Bone marrow (tissue), 2 donors: ENCODE results near the gene KLHL12.
A peak's percentile ranks its signal among the peaks of the same experiment; 100 is the strongest.
"Not testable (repeated sequence)": the region's sequence is repeated elsewhere in the genome, so short reads cannot be mapped to it uniquely, and the experiment has no call there.

ENCODE experiments used
- DNase-seq, 2 donors: peaks; one replicate each; lab custom pipeline; 2025; lab: John Stamatoyannopoulos, UW

The KLHL12 gene

DNA sequence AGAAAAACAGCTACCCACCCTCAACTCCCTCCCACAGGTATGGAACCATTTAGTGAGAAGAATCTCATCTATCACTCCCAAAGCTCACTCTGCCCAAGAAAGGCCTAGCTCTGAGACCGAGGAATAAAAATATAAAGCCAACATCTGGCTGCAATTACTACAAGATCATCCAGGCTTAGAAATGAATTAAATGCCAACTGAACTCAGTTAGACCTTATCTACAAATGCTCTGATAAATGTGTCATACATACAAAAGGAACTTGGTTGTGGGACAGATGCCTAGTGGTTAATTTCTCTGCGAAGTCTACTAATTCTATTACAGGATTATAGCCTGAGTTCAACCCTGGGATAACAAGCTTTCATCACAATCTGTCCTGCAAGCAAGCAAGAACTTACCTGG lies 24.4 kb upstream of the KLHL12 start:
- no peak for DNase-seq

DNA sequence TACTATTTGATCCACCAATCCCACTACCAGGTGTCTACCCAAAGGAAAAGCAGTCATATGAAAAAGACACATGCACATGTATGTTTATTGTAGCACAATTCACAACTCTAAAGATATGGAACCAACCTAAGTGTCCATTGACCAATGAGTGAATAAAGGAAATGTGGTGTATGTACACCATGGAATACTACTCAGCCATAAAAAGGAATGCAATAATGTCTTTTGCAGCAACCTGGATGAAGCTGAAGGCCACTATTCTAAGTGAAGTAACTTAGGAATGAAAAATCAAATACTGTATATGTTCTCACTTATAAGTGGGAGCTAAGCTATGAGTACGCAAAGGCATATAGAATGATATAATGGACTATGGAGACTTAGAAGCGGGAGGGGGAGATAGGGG lies 18.4 kb upstream of the KLHL12 start:
- no peak for DNase-seq

DNA sequence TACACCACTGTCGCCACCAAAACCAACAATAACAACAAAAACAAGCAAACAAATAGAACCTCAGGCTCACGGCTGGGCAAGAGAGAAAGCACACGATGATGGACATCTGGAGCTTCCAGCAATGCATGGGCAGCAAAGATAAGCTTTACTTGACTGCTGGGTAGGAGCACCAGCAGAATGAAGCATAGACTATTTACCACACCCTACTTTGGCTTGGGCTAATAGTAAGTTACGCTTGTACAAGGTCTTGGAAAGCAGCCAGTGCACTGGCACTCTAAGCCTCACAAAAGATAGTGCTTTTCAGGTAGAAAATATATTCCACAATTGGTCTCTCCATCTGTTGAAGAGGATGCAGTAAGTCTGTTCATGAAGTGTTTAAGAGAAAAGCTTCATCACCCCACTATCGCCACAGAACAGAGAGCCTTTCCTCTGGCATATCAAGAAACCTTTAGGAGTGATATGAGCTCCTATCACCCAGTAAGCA lies 17.4 kb upstream of the KLHL12 start:
- no peak for DNase-seq

DNA sequence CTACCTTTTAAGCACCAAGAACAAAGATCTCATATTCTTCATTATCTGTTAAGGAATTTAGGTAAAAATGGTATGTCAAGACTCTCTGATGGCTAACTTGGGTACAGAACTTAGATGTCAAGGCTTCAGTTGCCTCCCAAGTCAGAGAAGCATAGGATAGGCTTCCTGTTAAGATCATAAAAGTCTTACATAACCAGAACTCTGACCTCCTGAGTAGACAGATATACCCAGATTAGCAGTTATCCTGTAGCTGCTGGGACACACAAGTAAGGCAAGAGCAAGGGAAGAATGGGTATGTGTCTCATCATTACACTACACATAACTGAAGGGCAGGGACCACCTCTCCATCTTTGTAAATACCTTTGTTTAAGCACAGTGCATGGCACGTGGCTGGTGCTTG lies 15.4 kb upstream of the KLHL12 start:
- DNase-seq = no peak

DNA sequence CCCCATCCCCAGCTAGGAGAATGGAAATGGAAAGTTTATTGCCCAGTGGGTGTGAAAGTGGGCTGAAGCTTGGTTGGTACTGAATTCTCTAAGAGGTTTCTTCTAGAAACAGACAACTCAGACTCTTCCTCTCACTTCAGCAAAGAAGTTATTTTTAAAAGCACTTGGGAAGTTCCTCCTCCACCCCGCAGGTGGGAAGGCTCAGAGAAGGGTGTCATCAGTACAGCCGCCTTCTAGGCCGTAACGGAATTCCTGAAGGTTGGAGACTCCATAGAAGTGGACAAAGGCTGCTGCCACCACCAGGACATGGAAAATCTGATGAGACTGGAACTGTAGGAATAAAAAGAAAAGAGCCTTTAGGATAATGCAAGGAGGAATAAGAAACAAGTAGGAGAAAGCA lies 14.3 kb upstream of the KLHL12 start:
- no peak for DNase-seq

DNA sequence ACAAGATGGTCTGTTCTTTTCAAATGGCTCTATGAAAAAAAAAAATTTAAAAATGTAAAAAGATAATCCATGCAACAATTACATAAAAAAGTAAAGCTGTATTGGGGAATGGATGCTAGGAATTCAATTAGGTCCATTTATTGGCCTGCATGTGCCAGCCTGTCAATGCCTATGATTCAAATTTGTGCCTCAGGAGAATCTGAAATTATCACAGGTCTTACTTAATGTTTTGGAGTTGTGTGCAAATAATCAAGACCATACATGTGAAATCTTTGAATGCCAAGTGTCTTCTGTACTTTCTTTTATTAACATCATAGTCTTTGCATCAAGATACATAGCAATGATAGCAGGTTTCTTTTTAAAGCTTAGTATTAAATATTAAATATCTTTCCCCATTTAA lies 13.5 kb upstream of the KLHL12 start:
- DNase-seq = no peak

DNA sequence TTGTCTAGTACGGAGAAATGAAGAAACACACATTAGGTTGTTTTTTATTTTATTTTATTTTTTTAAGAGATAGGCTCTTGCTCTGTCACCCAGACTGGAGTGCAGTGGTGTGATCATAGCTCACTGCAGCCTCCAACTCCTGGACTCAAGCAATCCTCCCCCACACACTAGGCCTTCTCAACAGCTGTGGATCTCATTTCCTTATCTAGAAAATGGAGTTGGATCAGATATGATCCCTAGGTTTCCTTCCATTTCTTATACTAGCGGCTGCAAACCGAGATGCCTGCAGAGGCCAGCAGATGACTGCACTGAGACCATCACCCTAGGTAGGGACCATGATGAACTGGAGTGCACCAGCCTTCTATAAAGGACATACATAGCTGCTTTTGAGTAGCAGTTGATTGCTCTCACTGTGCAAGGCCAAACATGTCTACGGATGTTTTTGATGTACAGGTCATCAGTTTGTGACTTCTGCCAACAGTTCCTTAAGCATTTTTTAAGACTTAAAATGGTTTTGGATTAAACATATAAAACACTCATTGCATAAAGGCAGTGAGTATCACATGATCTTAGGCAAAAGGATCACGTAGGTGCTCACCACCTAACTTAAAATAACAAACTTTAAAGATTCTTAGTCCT lies 11.4 kb upstream of the KLHL12 start:
- no peak for DNase-seq

DNA sequence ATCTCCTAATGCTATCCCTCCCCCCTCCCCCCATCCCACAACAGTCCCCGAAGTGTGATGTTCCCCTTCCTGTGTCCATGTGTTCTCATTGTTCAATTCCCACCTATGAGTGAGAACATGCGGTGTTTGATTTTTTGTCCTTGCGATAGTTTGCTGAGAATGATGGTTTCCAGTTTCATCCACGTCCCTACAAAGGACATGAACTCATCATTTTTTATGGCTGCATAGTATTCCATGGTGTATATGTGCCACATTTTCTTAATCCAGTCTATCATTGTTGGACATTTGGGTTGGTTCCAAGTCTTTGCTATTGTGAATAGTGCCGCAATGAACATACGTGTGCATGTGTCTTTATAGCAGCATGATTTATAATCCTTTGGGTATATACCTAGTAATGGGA lies 9.4 kb upstream of the KLHL12 start:
- DNase-seq = not testable (repeated sequence)

DNA sequence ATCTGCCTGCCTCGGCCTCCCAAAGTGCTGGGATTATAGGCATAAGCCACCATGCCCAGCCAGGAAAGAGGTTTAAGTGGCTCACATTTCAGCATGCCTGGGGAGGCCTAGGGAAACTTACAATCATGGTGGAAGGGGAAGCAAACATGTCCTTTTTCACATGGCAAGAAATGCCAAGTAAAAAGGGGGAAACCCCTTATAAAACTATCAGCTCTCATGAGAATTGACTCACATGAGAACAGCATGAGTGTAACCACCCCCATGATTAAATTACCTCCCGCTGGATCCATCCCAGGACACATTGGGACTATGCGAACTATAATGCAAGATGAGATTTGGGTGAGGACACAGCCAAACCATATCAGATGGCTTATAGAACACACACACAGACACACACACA lies 8.8 kb upstream of the KLHL12 start:
- no peak for DNase-seq

DNA sequence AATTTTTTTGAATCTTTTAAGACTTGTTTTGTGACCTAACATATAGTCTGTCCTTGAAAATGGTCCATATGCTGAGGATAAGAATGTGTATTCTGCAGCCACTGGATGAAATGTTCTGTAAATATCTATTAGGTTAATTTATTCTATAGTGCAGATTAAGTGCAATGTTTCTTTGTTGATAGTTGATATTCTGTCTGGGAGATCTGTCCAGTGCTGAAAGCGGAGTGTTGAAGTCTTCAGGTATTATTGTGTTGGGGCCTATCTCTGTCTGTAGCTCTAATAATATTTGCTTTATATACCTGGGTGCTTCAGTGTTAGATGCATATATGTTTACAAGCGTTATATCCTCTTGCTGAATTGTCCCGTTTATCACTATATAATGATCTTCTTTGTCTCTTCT lies 7.7 kb upstream of the KLHL12 start:
- DNase-seq = no peak

DNA sequence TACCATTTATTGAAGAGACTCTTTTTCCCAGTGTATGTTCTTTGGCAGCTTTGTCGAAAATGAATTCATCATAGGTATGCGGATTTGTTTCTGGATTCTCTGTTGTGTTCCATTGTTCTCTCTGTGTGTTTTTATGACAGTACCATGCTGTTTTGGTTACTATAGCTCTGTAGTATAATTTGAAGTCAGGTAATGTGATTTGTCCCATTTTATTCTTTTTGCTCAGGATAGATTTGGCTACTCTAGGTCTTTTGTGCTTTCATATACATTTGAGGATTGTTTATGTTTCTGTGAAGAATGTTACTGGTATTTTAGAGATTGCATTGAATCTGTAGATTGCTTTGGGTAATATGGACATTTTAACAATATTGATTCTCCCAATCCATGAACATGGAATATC lies 5.4 kb upstream of the KLHL12 start:
- DNase-seq = no peak

DNA sequence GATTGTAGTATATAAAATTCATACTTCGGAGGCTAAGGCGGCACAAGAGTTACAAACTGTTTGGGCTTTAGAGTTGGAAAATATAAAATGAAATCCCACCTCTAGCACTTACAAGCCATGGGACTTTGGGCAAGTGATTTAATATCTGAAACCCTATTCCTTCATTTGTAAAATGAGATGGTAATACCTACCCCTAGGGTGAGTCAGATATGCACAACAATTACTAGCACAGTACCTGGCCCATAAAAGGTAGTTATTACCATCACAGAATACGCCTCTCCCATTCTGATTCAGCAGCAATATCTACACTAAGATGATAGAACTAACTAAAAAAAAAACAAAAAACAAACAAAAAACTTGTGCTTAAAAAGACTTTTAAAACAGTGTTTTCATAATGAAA lies 3.5 kb downstream of the KLHL12 start:
- DNase-seq = no peak

DNA sequence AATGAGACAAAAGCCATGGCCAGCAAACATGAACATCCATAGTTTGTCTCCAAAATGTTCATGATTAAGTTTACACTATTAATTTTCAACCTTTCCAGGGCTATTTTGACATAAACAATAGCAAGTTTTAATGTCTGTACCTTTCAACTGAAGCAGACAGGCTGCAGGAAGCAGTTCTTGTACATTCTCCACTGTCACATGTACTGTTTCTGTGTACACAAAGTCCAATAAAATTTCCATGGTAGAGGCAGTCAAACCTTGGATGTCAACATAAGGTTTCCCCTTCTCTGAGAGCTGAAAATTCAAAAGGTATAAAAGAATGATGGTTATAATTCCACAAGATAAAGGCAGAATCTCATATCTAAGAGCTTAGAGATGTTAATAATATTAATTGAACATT lies 7.4 kb downstream of the KLHL12 start:
- DNase-seq = no peak

DNA sequence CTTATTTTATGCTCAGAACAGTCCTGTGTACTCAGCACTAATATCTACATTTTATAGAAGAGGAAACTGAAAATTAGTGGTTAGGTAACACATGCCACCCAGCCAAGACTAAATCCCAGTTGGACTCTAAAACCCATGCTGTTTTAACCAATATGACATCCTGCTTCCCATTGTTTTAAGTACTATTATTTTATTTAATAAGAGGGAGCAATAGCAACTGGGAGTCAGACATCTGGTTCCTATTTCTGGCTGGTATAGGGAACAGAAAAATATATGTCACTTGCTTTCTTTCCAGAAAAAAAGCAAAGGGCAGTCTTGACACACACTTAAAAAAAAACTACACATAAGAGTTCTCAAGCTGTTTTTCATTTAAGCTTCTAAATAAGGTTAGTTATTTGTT lies 11.9 kb downstream of the KLHL12 start:
- DNase-seq = no peak

DNA sequence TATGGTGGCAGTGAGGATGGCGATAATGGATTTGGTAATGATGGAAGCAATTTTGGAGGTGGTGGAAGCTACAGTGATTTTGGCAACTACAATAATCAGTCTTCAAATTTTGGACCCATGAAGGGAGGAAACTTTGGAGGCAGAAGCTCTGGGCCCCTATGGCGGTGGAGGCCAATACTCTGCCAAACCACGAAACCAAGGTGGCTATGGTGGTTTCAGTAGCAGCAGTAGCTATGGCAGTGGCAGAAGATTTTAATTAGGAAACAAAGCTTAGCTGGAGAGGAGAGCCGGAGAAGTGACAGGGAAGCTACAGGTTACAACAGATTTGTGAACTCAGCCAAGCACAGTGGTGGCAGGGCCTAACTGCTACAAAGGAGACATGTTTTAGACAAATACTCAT lies 14.6 kb downstream of the KLHL12 start:
- DNase-seq = not testable (repeated sequence)

DNA sequence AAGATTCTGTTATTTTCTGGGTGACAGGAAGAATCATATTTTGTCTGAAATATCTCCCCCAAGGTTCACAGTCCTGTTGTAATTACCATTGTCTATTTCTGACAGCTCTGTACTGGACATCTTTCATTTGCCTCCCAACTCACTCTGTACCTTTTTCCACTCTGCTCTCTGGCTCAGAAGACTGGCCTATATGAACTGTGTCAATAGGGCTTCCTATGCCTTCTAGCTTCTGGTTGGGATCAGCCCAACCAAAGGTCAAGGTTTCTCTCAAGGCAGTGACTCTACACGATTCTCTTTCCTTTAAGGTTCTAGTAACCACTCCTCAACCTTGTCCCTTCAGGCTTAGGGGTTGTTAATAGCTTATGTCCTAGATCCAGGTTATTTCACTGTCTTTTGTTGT lies 17.5 kb downstream of the KLHL12 start:
- DNase-seq = no peak

DNA sequence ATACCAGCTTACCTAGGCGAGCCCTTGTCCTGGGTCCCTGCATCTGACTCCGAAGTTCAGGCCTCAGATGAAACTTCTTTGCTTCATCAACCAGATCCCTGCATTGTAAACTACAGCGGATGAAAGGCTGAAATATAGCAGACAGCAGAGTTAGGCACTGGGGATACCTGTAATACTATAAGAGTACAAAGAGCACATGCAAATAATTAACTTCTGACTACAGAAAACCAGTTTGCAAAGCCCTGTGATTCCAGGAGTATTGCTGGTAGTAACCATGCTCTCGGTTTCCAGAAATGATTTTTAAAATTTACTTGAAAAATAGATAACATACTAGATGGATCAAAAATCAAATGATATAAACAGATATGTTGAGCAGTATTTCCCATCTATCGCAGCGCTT lies 18.0 kb downstream of the KLHL12 start:
- DNase-seq = no peak

DNA sequence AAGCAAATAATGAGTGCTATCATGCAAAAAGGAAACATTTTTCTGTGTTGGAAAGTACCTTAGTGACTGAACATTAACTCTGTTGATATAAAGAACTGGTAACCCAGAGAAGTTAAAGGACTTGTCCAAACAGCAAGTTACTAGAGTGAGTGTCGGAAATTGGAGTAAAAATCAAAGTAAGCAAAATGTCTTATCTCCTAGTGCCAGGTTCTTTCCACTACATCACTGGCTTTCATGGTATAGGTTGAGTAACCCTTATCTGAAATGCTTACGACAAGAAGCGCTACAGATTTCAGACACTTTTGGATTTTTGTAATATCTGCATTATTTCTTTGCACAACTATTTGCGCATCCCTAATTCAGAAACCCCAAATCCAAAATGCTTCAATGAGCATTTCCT lies 21.7 kb downstream of the KLHL12 start:
- no peak for DNase-seq

DNA sequence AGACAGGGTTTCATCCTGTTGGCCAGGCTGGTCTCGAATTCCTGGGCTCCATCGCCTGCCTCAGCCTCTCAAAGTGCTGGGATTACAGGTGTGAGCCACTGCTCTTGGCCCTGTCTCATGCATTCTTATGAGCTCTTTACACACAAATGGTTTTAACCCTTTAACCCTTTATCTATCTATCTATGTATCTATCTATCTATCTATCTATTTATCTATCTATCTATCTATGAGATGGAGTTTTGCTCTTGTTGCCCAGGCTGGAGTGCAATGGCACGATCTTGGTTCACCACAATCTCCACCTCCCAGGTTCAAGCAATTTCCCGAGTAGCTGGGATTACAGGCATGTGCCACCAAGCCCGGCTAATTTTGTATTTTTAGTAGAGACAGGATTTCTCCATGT lies 23.2 kb downstream of the KLHL12 start:
- DNase-seq = not testable (repeated sequence)

DNA sequence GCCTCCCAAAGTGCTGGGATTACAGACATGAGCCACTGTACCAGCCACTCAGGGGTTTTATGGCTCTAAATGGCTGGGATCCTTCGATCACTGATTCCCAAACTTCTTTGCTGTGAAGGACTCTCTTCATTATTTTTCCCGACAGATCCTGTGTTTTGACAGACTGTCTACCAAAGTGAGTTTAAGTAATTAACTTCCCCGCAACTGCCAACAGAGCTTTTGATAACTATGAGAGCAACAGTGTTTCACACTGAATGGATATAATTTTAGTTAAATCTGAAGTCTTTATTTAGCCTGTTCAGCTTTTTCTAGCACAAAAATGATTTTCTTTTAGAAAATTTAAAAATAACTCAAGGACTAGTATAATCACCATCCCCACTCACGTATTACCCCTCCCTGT lies 25.5 kb downstream of the KLHL12 start:
- no peak for DNase-seq

DNA sequence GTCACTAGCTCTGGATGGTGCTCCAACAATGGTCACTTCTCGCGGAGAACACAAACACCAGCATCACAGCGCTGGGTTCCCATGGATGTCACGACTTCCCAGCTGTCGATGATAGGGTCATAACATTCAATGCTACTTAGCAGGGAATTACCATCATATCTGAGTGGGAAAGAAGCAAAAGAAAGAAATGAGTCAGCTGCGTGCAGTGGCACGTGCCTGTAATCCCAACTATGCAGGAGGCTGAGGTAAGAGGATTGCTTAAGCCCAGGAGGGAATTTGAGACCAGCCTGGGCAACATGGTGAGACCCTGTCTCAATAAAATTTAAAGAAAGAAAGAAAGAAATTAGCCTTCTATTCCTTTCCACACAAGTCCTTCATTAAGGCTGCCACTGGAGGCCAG lies 34.5 kb downstream of the KLHL12 start:
- DNase-seq = no peak

DNA sequence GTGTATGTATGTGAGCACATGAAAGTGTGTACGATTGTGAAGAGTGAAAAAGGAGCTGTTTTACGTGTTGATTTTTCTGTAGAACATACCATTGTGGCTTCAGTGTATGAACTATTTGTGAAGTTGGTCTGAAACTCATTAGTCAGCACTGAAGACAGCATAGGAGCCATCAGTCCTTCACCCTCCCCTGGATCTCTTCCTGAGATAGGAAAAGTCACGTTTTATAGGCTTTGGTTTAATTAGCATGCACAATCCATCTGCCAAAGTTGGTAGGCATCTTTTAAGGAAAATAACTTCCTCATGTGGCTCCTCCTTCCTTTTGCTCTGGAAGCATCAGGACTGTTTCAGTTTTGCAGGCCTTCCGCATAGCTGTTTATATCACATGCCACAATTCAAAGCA lies 36.6 kb downstream of the KLHL12 start:
- DNase-seq = no peak

DNA sequence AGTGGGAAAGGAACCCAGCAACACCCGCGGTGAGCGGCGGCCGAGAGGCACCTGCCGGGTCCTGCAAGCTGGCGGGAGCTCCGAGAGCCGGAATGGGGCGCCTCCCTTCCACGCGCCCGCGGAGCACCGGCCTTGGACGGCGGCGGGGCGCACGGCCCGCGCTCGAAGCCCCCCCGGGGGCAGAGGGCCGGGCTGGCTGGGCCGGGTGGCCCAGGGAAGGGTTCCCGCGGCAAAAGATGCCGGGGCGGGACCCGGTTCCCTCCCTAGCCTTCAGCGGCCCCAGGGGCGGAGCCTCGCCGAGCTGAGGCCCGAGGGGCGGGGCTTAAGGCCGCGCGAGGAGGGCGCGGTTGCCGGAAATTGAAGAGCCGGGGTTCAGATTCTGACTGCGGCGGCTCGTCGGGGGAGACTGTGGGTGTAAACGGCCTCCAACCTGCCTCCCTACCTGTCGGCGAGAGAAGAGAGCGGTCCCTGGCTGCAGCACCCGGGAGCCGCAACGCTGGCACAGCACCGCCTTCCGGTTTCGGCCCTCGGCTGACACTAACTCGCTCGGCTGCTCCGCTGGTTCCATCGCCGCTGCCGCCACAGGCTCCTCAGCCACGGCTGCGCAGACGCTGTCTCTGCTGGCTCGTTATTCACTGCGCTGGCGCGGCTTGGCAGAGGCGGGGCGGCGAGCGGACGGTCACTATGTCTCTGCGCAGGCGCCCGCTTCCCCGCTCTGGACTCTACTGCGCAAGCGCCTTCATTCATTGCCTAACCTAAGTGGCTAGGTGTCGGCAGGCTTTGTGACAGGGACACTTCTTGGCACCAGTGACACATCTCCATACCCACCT lies 38.3 kb downstream of the KLHL12 start, which contains the start of gene RABIF:
RABIF (minus strand) TSS at position 619 of the 830 bp plus-strand sequence; CDS start at position 568, 51 bp downstream.
- DNase-seq = peak; percentile 94 to 98

DNA sequence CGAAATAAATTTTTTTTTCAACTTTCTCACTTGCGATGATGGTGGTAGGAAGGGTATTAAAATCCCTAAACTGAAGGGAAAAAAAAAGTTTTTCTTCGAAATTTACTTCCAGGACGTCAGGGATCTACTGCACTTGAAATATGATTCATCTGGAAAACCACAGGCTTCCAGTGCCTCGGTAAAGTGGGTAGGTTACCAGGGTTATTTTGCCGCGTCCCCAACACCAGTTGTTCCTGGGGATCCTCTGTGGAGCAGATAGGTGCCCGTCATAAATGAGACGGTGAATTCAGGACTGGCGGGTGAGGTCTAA lies 38.9 kb downstream of the KLHL12 start:
- no peak for DNase-seq
